Activated CD4-positive, alpha-beta T cell treated with anti-CD3 and anti-CD28 coated beads, Interleukin-2, amount 10 ng/mL, durations not matched to agents 7 days and 5 days (primary cell): Measurements from ENCODE around the gene DARS2. TPM values are rescaled to one million over a fixed set of nuclear protein-coding genes. Genes with fewer than 3 reads are reported as not detected.
"Not testable (repeated sequence)": the region's sequence is repeated elsewhere in the genome, so short reads cannot be mapped to it uniquely, and the experiment has no call there.

ENCODE experiments used
- CTCF ChIA-PET: fragments of 350-600 bp; sonication (Branson Sonifier 250); formaldehyde crosslinking; loops from one replicate; lab custom pipeline; 2021; ENCODE audit warnings: antibody characterized with exemption; lab: Charles Lee
- POLR2A ChIA-PET: fragments of 350-600 bp; sonication (Branson Sonifier 250); formaldehyde crosslinking; loops from one replicate; lab custom pipeline; 2021; ENCODE audit warnings: antibody characterized with exemption; lab: Charles Lee
- DNase-seq: peaks from one replicate; pipeline ENCODE4 v3.0.0-alpha.2; 2020
- H3K27ac Mint-ChIP-seq: one replicate; pipeline ENCODE4 v1.8.0; 2021; ENCODE audit warnings: mild to moderate bottlenecking, moderate library complexity, mixed read lengths
- H3K27me3 Mint-ChIP-seq: one replicate; pipeline ENCODE4 v1.8.0; 2021; ENCODE audit warnings: mixed read lengths
- H3K36me3 Mint-ChIP-seq: one replicate; pipeline ENCODE4 v1.8.0; 2021; ENCODE audit warnings: low read depth, mixed read lengths
- H3K4me1 Mint-ChIP-seq: one replicate; pipeline ENCODE4 v1.8.0; 2021; ENCODE audit warnings: mixed read lengths
- H3K4me3 Mint-ChIP-seq: one replicate; pipeline ENCODE4 v1.8.0; 2021; ENCODE audit warnings: mild to moderate bottlenecking, moderate library complexity, mixed read lengths
- H3K9me3 Mint-ChIP-seq: one replicate; pipeline ENCODE4 v1.8.0; 2021; ENCODE audit warnings: mixed read lengths
- total RNA-seq, 2 experiments: library from RNA; stranded (reverse); gene quantifications; one replicate each; pipeline ENCODE4 v1.2.3, GENCODE V29; 2021

DARS2 gene, protein sequence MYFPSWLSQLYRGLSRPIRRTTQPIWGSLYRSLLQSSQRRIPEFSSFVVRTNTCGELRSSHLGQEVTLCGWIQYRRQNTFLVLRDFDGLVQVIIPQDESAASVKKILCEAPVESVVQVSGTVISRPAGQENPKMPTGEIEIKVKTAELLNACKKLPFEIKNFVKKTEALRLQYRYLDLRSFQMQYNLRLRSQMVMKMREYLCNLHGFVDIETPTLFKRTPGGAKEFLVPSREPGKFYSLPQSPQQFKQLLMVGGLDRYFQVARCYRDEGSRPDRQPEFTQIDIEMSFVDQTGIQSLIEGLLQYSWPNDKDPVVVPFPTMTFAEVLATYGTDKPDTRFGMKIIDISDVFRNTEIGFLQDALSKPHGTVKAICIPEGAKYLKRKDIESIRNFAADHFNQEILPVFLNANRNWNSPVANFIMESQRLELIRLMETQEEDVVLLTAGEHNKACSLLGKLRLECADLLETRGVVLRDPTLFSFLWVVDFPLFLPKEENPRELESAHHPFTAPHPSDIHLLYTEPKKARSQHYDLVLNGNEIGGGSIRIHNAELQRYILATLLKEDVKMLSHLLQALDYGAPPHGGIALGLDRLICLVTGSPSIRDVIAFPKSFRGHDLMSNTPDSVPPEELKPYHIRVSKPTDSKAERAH
- total RNA-seq, result 10 to 100 TPM; 28.1 to 30.8 TPM

DNA sequence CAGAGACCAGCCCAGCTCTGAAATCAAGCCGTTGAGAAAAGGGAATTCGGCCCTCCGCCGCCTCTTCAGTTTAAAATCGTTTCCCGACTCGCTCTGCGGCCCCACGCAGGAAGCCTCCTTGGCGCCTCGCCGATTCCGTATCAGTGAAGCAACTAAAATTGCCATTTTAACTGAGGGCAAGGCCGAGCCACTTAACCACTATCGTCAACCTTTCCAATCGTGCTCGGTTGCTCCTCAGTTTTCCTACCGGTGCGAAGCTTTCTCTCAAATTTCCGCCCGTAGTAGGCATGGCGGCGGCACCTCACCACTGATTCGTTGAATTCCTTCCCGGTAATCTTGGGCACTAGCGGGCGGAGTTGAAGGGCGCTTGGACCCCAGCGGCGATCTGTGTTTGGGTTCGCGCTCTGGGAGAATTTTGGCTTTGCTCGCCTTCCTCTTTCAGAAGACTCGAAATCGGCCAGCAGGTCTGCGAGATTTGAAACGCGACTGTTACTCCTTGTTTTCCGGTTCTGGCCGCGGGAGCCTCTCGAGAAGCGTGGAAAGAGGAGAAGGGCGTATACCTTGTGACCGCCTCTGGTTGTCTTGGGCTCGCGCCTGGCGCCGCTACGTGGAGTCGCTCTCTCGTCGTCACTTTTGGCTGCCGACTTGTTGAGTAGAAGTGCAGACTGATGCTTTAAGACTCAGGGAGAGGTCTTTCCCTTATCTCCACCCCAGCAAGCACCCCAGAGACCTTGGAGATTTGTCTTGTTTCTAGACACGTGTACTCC is at the start of gene DARS2, which contains the start of gene CENPL:
TSS of gene DARS2 (plus strand) at position 359 of the 767 bp plus-strand sequence. CDS start 557 bp downstream, outside the sequence.
TSS of gene CENPL (minus strand) at position 569 of the 767 bp plus-strand sequence. CDS start 13,584 bp downstream, outside the sequence.
- DNase-seq, result peak; percentile 95
- H3K4me3 Mint-ChIP-seq, result peak within 1 kb of the TSS; percentile 86
- H3K27me3 Mint-ChIP-seq, result no peaks in the 10 kb centered on the region
- H3K27ac Mint-ChIP-seq, result peak within 1 kb of the TSS; percentile 99
- H3K36me3 Mint-ChIP-seq, result peaks cover 45% of the 10 kb centered on the region
- ChIA-PET CTCF (interaction anchor here (0.6 to 1.6 kb wide), 8 partner anchors 17 to 395 kb away, joined by 3 to 5 read pairs (median 4); no protein-coding TSS in a partner anchor), POLR2A (interaction anchor here (0.6 to 1.4 kb wide), 4 partner anchors 36 to 400 kb away, joined by 3 to 7 read pairs (median 4); partner anchors contain the start of genes GAS5, KLHL20 and ZBTB37)
- peaks cover 65% of the 10 kb centered on the region for H3K4me1 Mint-ChIP-seq
- no peaks in the 10 kb centered on the region for H3K9me3 Mint-ChIP-seq

DNA sequence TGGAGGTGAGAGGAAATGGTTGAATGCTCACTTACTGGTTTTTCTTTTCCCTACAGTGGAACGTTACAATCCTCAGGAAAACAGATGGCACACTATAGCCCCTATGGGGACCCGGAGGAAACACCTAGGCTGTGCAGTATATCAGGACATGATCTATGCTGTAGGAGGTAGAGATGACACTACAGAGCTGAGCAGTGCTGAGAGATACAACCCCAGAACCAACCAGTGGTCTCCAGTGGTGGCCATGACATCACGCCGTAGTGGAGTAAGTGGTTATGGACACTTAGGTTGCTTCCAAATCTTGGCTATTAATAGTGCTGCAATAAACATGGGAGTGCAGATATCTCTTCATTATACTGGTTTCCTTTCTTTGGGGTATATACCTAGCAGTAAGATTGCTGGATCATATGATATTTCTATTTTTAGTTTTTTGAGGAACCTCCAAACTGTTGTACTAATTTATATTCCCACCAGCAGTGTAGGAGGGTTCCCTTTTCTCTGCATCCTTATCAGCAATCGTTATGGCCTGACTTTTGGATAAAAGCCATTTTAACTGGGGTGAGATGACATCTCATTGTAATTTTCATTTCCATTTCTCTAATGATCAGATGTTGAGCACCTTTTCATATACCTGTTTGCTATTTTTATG is 48.8 kb upstream of the DARS2 start:
- Mint-ChIP-seq H3K9me3 (no peaks in the 10 kb centered on the region), H3K27ac (no peak overlapping the region), H3K27me3 (no peaks in the 10 kb centered on the region), H3K4me1 (peaks cover 2% of the 10 kb centered on the region), H3K4me3 (no peak overlapping the region), H3K36me3 (peaks cover 36% of the 10 kb centered on the region)
- POLR2A ChIA-PET, result no interaction called here
- no peak for DNase-seq
- CTCF ChIA-PET, result no interaction called here

DNA sequence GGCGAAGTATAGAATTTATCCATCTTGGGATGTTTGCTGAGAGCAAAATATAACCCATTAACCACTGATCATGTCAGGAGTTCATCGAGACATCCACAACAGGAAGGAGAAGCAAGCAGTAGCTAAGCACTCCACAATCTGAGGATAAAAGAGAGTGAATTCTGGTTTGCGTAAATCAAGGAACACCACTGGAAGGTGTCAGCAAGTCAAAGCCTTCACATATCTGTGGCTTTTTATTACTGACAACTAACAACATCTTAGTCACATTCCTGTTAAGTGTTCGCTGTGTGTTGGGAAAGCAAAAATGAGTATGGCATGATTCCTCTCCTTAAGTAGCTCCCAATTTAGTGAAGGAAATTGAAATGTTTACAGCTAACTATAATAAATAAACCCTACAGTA is 44.5 kb upstream of the DARS2 start:
- POLR2A ChIA-PET, result no interaction called here
- H3K27ac Mint-ChIP-seq, result peak overlapping the region; percentile 51
- no peaks in the 10 kb centered on the region for H3K9me3 Mint-ChIP-seq
- H3K27me3 Mint-ChIP-seq, result no peaks in the 10 kb centered on the region
- no peak overlapping the region for H3K4me3 Mint-ChIP-seq
- H3K4me1 Mint-ChIP-seq, result peaks cover 2% of the 10 kb centered on the region
- DNase-seq, result no peak
- CTCF ChIA-PET, result interaction anchor here (1.2 kb wide), 1 partner anchor 12 kb away, joined by 3 read pairs; no protein-coding TSS in a partner anchor
- H3K36me3 Mint-ChIP-seq, result peaks cover 57% of the 10 kb centered on the region

DNA sequence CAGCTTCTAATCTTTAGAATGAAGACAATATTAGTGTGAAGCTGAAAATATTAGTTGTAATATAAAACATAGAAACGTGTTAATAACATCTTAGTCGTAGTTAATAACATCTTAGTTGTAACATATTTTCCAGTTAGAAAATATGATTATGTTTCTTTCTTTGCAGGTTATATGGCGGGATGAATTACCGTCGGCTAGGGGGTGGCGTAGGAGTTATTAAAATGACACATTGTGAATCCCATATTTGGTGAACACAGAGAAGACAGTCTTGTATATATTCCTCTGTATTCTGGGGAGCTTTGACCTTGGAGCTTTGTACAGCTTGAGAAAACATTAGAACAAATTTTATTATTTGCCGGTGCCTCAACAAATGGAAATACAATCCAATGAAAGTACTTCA is 39.5 kb upstream of the DARS2 start:
- H3K4me1 Mint-ChIP-seq, result no peaks in the 10 kb centered on the region
- H3K9me3 Mint-ChIP-seq, result no peaks in the 10 kb centered on the region
- H3K4me3 Mint-ChIP-seq, result no peak overlapping the region
- H3K27me3 Mint-ChIP-seq, result no peaks in the 10 kb centered on the region
- peaks cover 36% of the 10 kb centered on the region for H3K36me3 Mint-ChIP-seq
- DNase-seq, result no peak
- POLR2A ChIA-PET, result no interaction called here
- no peak overlapping the region for H3K27ac Mint-ChIP-seq
- CTCF ChIA-PET, result no interaction called here

DNA sequence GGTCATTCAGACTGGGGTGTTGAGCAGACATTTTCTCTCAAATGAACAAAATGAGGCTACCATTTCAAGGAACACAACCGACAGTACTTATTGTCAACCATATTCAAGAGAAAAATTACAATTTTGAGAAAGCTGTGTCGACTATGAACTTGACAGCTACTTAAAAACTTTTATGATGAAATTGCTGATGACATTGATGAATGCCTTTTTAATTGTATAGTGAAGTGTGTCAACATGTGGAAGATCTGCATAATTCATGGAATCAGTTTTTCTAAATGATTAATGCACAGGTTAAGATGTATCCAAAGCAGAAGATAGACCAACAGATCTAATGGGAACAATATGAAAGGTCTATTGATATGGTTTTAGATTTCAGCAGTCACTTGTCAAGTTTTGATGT is 34.6 kb upstream of the DARS2 start:
- Mint-ChIP-seq H3K27ac (no peak overlapping the region), H3K4me1 (no peaks in the 10 kb centered on the region), H3K4me3 (no peak overlapping the region), H3K27me3 (no peaks in the 10 kb centered on the region), H3K9me3 (no peaks in the 10 kb centered on the region), H3K36me3 (peaks cover 28% of the 10 kb centered on the region)
- ChIA-PET POLR2A (interaction anchor here (0.6 kb wide), 1 partner anchor 1657 kb away, joined by 3 read pairs; no protein-coding TSS in a partner anchor), CTCF (no interaction called here)
- no peak for DNase-seq

DNA sequence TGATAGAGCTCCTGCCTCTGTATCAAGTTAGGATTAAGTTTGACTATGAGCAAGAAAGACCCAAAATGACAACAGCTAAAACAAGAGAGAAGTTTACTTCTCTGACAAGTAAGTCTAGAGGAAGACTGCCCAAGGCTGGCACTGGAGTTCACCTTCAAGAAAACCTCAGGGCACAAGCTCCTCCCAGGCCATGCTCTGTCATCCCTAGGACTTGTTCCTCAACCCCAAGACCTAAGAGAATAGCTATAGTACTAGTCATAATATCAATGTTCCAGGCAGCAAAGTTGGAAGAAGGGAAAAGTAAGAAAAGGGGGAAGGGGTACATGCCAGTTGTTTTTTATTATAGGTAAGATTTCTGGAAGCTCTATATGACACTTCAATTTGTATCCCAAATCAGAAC is 26.4 kb upstream of the DARS2 start:
- no peak for DNase-seq
- H3K27me3 Mint-ChIP-seq, result no peaks in the 10 kb centered on the region
- H3K27ac Mint-ChIP-seq, result peak overlapping the region; percentile 44
- H3K36me3 Mint-ChIP-seq, result peaks cover 42% of the 10 kb centered on the region
- POLR2A ChIA-PET, result no interaction called here
- CTCF ChIA-PET, result interaction anchor here (0.6 to 1.2 kb wide), 4 partner anchors 14 to 1000 kb away, joined by 3 to 4 read pairs (median 4); no protein-coding TSS in a partner anchor
- H3K4me3 Mint-ChIP-seq, result no peak overlapping the region
- H3K9me3 Mint-ChIP-seq, result no peaks in the 10 kb centered on the region
- H3K4me1 Mint-ChIP-seq, result no peaks in the 10 kb centered on the region

DNA sequence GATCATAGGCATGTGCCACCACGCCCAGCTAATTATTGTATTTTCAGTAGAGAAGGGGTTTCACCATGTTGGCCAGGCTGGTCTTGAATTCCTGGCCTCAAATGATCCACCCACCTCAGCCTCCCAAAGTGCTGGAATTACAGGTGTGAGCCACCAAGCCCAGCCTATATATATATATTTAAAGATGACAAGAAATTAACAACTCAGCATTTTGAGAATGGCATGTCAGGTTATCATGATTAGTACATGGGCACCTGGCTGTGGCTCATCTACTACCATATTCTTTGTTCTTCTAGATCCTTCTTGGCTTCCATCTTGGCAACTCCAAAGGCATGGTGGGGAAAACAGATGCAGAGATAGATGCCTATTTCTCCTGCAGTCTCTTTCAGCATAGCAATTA is 24.5 kb upstream of the DARS2 start:
- ChIA-PET CTCF (interaction anchor here (1.2 kb wide), 1 partner anchor 16 kb away, joined by 3 read pairs; no protein-coding TSS in a partner anchor), POLR2A (interaction anchor here (0.7 kb wide), 1 partner anchor 102 kb away, joined by 3 read pairs; no protein-coding TSS in a partner anchor)
- not testable (repeated sequence) for H3K27ac Mint-ChIP-seq, H3K4me3 Mint-ChIP-seq, H3K27me3 Mint-ChIP-seq, H3K9me3 Mint-ChIP-seq, H3K4me1 Mint-ChIP-seq, DNase-seq
- peaks cover 47% of the 10 kb centered on the region for H3K36me3 Mint-ChIP-seq

DNA sequence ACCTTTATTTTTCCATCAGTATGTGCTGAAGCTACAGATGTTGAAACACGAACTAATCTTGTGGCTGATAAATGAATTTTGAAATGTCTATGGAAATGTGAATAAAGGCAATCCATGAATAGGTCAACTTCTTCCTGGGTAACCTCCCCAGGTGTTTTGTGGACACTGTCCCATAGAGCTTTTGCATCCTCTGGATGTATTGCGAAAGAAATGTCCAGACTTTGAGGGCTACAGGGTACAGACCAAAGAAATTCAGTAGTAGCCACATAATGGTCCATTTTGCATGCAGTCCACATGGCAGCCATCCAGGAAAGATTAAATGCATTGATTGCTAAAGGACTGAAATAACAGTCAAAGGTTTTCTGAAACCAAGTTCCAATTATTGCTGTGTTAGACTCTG is 21.5 kb upstream of the DARS2 start:
- CTCF ChIA-PET, result no interaction called here

DNA sequence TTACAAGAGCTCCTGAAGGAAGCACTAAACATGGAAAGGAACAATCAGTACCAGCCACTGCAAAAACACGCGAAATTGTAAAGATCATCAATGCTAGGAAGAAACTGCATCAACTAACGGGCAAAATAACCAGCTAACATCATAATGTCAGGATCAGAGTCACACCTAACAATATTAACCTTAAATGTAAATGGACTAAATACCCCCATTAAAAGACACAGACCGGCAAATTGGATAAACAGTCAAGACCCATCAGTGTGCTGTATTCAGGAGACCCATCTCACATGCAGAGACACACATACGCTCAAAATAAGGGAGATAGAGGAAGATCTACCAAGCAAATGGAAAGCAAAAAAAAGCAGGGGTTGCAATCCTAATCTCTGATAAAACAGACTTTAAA is 10.8 kb upstream of the DARS2 start:
- DNase-seq, H3K27ac Mint-ChIP-seq, H3K27me3 Mint-ChIP-seq, POLR2A ChIA-PET, H3K4me3 Mint-ChIP-seq, H3K9me3 Mint-ChIP-seq: not testable (repeated sequence)
- CTCF ChIA-PET, result interaction anchor here (0.6 kb wide), 1 partner anchor 183 kb away, joined by 3 read pairs; no protein-coding TSS in a partner anchor
- Mint-ChIP-seq H3K36me3 (peaks cover 76% of the 10 kb centered on the region), H3K4me1 (peaks cover 44% of the 10 kb centered on the region)

More for the DNA sequence above, 21.5 kb upstream of the DARS2 start:
- no peak overlapping the region for H3K4me3 Mint-ChIP-seq
- no peak overlapping the region for H3K27ac Mint-ChIP-seq
- peaks cover 49% of the 10 kb centered on the region for H3K36me3 Mint-ChIP-seq
- POLR2A ChIA-PET, result no interaction called here
- DNase-seq, result no peak
- H3K27me3 Mint-ChIP-seq, result no peaks in the 10 kb centered on the region
- no peaks in the 10 kb centered on the region for H3K9me3 Mint-ChIP-seq
- no peaks in the 10 kb centered on the region for H3K4me1 Mint-ChIP-seq

DNA sequence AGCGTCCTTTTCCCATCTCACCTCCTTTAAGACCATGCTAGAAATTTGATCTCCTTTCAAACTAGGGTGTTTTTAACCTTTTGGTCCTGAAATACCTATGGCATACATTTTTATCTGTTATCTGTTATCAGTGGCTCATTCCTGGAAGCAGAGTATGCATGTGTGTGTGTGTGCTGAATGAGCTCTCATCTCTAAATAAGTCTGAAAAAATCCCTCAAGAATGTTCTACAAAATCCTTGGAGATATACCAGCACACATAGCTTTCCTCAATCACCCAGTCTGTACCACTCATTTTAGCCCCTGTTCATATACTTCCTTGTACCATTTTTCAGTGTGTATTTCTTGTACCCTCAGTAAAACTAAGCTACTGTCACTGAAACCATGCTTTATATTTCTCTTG is 6.0 kb upstream of the DARS2 start:
- no peak for DNase-seq
- Mint-ChIP-seq H3K36me3 (peaks cover 75% of the 10 kb centered on the region), H3K4me1 (peaks cover 65% of the 10 kb centered on the region), H3K27me3 (no peaks in the 10 kb centered on the region), H3K4me3 (no peak overlapping the region), H3K9me3 (peaks cover 5% of the 10 kb centered on the region), H3K27ac (no peak overlapping the region)
- CTCF ChIA-PET, result interaction anchor here (0.5 to 1.1 kb wide), 3 partner anchors 12 to 399 kb away, joined by 3 to 9 read pairs (median 3); no protein-coding TSS in a partner anchor
- POLR2A ChIA-PET, result no interaction called here

DNA sequence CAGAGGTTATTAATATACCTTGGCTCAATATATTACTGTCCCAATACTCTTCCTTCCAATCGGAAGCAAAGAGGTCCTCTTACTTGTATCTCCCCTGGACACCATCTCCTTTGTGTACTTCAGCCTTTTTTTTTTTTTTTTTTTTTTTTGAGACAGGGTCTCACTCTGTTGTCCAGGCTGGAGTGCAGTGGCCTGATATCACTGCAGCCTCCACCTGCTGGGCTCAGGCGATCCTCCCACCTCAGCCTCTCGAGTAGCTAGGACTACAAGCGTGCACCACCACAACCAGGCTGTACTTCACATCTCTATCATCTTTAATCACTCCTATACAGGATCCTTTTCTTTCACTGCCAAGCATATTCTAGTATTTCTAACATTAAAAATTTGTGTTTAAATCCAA is 2.8 kb upstream of the DARS2 start:
- Mint-ChIP-seq H3K4me1 (peaks cover 55% of the 10 kb centered on the region), H3K27ac (no peak overlapping the region), H3K36me3 (peaks cover 55% of the 10 kb centered on the region), H3K4me3 (peak overlapping the region; percentile 86), H3K9me3 (no peaks in the 10 kb centered on the region), H3K27me3 (no peaks in the 10 kb centered on the region)
- no peak for DNase-seq
- POLR2A ChIA-PET, result no interaction called here
- CTCF ChIA-PET, result no interaction called here
